Measurements from ENCODE around the gene PRICKLE1. TPM values are rescaled to one million over a fixed set of nuclear protein-coding genes. Genes with fewer than 3 reads are reported as not detected.

Gene PRICKLE1
- total RNA-seq, 1 donor from 2014 or later: 18.8 TPM

- H3K27me3 ChIP-seq (ENCODE audit: low read depth): no peaks in the 10 kb centered on the region
- intact Hi-C loops (cut with DNase I): no loop called here
- DNase-seq (no peak), ATAC-seq (no peak)
- H3K4me1 ChIP-seq: peaks cover 7% of the 10 kb centered on the region
- H3K36me3 ChIP-seq: peaks cover 75% of the 10 kb centered on the region
- no peaks in the 10 kb centered on the region for H3K9me3 ChIP-seq
- H3K4me3 ChIP-seq: no peak overlapping the region
- H3K27ac ChIP-seq: no peak overlapping the region
- TF ChIP-seq CTCF (IDR thresholded peaks at IDR 0.05): no peak
Observed at GRCh38 chr12:42463671-42464070, 125.9 kb downstream of the PRICKLE1 start.

- no peaks in the 10 kb centered on the region for H3K4me1 ChIP-seq
- no peaks in the 10 kb centered on the region for H3K9me3 ChIP-seq
- H3K27ac ChIP-seq: no peak overlapping the region
- H3K36me3 ChIP-seq: peaks cover 78% of the 10 kb centered on the region
- ATAC-seq: no peak
- no peak for DNase-seq
- TF ChIP-seq CTCF (IDR thresholded peaks at IDR 0.05): no peak
- H3K27me3 ChIP-seq (ENCODE audit: low read depth): no peaks in the 10 kb centered on the region
- intact Hi-C loops (cut with DNase I): no loop called here
- no peak overlapping the region for H3K4me3 ChIP-seq
Observed at GRCh38 chr12:42462486-42462885, 127.1 kb downstream of the PRICKLE1 start.

- DNase-seq (no peak), ATAC-seq (no peak)
- peaks cover 52% of the 10 kb centered on the region for H3K36me3 ChIP-seq
- no peaks in the 10 kb centered on the region for H3K27me3 ChIP-seq (ENCODE audit: low read depth)
- no peak overlapping the region for H3K4me3 ChIP-seq
- intact Hi-C loops (cut with DNase I): no loop called here
- no peaks in the 10 kb centered on the region for H3K9me3 ChIP-seq
- no peak for TF ChIP-seq CTCF (IDR thresholded peaks at IDR 0.05)
- no peak overlapping the region for H3K27ac ChIP-seq
- no peaks in the 10 kb centered on the region for H3K4me1 ChIP-seq
Observed at GRCh38 chr12:42459336-42459847, 130.2 kb downstream of the PRICKLE1 start.

GRCh38 chr12:42458575-42458974 lies 131.0 kb downstream of the PRICKLE1 start:
- ATAC-seq (no peak), DNase-seq (no peak)
- H3K9me3 ChIP-seq: no peaks in the 10 kb centered on the region
- H3K4me3 ChIP-seq: no peak overlapping the region
- H3K4me1 ChIP-seq: no peaks in the 10 kb centered on the region
- peaks cover 44% of the 10 kb centered on the region for H3K36me3 ChIP-seq
- no peak for TF ChIP-seq CTCF (IDR thresholded peaks at IDR 0.05)
- no peak overlapping the region for H3K27ac ChIP-seq
- H3K27me3 ChIP-seq (ENCODE audit: low read depth): no peaks in the 10 kb centered on the region
- intact Hi-C loops (cut with DNase I): no loop called here

DNA sequence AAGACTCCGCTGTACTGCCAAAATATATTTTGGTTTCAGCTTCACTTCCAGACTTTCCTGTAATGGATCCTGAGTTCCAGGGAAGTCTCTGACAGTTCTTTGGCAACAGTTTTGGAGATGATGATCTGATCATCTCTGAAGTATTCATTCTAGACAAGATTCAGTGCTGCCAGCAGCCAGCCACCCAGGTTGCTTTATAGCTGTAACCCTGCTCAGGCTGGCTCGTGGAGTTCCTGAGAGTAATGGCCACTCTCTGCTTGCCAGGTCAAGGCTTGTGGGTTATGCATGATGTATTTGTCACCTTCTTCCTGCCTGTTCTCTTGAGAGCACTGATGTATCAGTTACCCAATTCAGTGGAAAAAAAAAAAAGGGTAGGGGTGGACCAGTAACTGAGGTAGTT lies 139.3 kb downstream of the PRICKLE1 start:
- DNase-seq (no peak), ATAC-seq (no peak)
- intact Hi-C loops (cut with DNase I): no loop called here

More for the DNA sequence above, 139.3 kb downstream of the PRICKLE1 start:
- Histone ChIP-seq H3K27me3 (ENCODE audit: low read depth) (no peaks in the 10 kb centered on the region), H3K4me3 (no peak overlapping the region), H3K9me3 (no peaks in the 10 kb centered on the region), H3K4me1 (peaks cover 11% of the 10 kb centered on the region), H3K36me3 (no peaks in the 10 kb centered on the region), H3K27ac (no peak overlapping the region)
- TF ChIP-seq CTCF (IDR thresholded peaks at IDR 0.05): no peak

Measured in lower lobe of right lung (tissue), 2 donors.